Colonic mucosa (tissue), 4 donors: ENCODE measurements around the gene PSMD2. TPM values are rescaled to one million over a fixed set of nuclear protein-coding genes. Genes with fewer than 3 reads are reported as not detected.
"Not testable (repeated sequence)": the region's sequence is repeated elsewhere in the genome, so short reads cannot be mapped to it uniquely, and the experiment has no call there.

ENCODE experiments used
- DNase-seq: peaks from one replicate; pipeline ENCODE4 v3.0.0-alpha.2; 2020
- H3K27ac ChIP-seq: fragments of 200-600 bp; one replicate; pipeline ENCODE4 v1.8.0; 2021
- H3K27me3 ChIP-seq: fragments of 200-600 bp; one replicate; pipeline ENCODE4 v1.8.0; 2021
- H3K36me3 ChIP-seq: fragments of 200-600 bp; one replicate; pipeline ENCODE4 v1.8.0; 2021
- H3K4me1 ChIP-seq: fragments of 200-600 bp; one replicate; pipeline ENCODE4 v1.8.0; 2021; ENCODE audit warnings: mild to moderate bottlenecking
- H3K4me3 ChIP-seq: fragments of 200-600 bp; one replicate; pipeline ENCODE4 v1.8.0; 2021
- H3K9ac ChIP-seq, 2 donors: one replicate each; pipeline ENCODE4 v1.7.0; 2013; ENCODE audit warnings: control low read depth in 2 of 2, low read depth in 2 of 2, low read length in 2 of 2
- H3K9me3 ChIP-seq: fragments of 200-600 bp; one replicate; pipeline ENCODE4 v1.8.0; 2021
- CTCF ChIP-seq: fragments of 200-600 bp; IDR thresholded peaks from one replicate; pipeline ENCODE4 v1.8.0; 2022; ENCODE audit warnings: antibody characterized with exemption, mild to moderate bottlenecking
- intact Hi-C: fragments of 100-400 bp; cut with DNase I; formaldehyde crosslinking; loops from one replicate; pipeline ENCODE4 v1.14.1; 2022
- total RNA-seq, 2 donors: library from RNA; stranded (reverse); fragmentation: NEBNext Ultra II Directional in 1 of 2; extraction: Animal tissue kit (Norgen Biotek cat#: 25700) in 1 of 2; gene quantifications; one replicate each; pipeline ENCODE4 v1.2.1, GENCODE V29; 2021
- donor health status: healthy.
- donor health status: DM: no; HTN: no; CAD: no.
- donor health status: DM: no; HTN: no; CAD: no.

The PSMD2 gene
- total RNA-seq, 2 donors from 2014 or later = 166 to 298 TPM

GRCh38 chr3:184337981-184338380, 38.9 kb downstream of the PSMD2 start:
- Histone ChIP-seq H3K36me3 (peaks cover 7% of the 10 kb centered on the region), H3K9ac (peak overlapping the region; percentile 6 to 45), H3K4me3 (no peak overlapping the region)

GRCh38 chr3:184338511-184338945, 39.5 kb downstream of the PSMD2 start:
- H3K27ac ChIP-seq = peak overlapping the region; percentile 78
- H3K9me3 ChIP-seq = no peaks in the 10 kb centered on the region
- peak overlapping the region in 1 of 2 donors; percentile 45 for H3K9ac ChIP-seq
- H3K36me3 ChIP-seq = peaks cover 6% of the 10 kb centered on the region
- no peak for TF ChIP-seq CTCF
- no peaks in the 10 kb centered on the region for H3K4me1 ChIP-seq
- no peak overlapping the region for H3K4me3 ChIP-seq
- intact Hi-C loops = no loop called here
- no peak for DNase-seq
- no peaks in the 10 kb centered on the region for H3K27me3 ChIP-seq

More at GRCh38 chr3:184337981-184338380, 38.9 kb downstream of the PSMD2 start:
- no peak for DNase-seq
- intact Hi-C loops = no loop called here
- TF ChIP-seq CTCF = no peak
- Histone ChIP-seq H3K27ac (peak overlapping the region; percentile 78), H3K9me3 (no peaks in the 10 kb centered on the region), H3K4me1 (no peaks in the 10 kb centered on the region), H3K27me3 (no peaks in the 10 kb centered on the region)

GRCh38 chr3:184339001-184339400, 40.0 kb downstream of the PSMD2 start:
- no peak for DNase-seq
- H3K27ac ChIP-seq = peak overlapping the region; percentile 78
- intact Hi-C loops = no loop called here
- TF ChIP-seq CTCF = no peak
- H3K27me3 ChIP-seq = no peaks in the 10 kb centered on the region
- no peaks in the 10 kb centered on the region for H3K9me3 ChIP-seq
- H3K9ac ChIP-seq = no peak overlapping the region
- H3K36me3 ChIP-seq = peaks cover 6% of the 10 kb centered on the region
- H3K4me1 ChIP-seq = no peaks in the 10 kb centered on the region
- no peak overlapping the region for H3K4me3 ChIP-seq

GRCh38 chr3:184339451-184340135, 40.6 kb downstream of the PSMD2 start:
- DNase-seq, H3K36me3 ChIP-seq, intact Hi-C loops, H3K9ac ChIP-seq, H3K27ac ChIP-seq, H3K27me3 ChIP-seq, H3K4me3 ChIP-seq, H3K4me1 ChIP-seq, H3K9me3 ChIP-seq: not testable (repeated sequence)

- H3K9ac ChIP-seq = no peak overlapping the region
- intact Hi-C loops = no loop called here
- H3K4me1 ChIP-seq = peaks cover 5% of the 10 kb centered on the region
- H3K9me3 ChIP-seq = no peaks in the 10 kb centered on the region
- H3K4me3 ChIP-seq = no peak overlapping the region
- DNase-seq = no peak
- no peak overlapping the region for H3K27ac ChIP-seq
- no peaks in the 10 kb centered on the region for H3K36me3 ChIP-seq
- H3K27me3 ChIP-seq = no peaks in the 10 kb centered on the region
- TF ChIP-seq CTCF = no peak
These were observed 42.9 kb downstream of the PSMD2 start for GRCh38 chr3:184341925-184342324.

- H3K4me1 ChIP-seq = peaks cover 5% of the 10 kb centered on the region
- H3K4me3 ChIP-seq = no peak overlapping the region
- no peak for TF ChIP-seq CTCF
- H3K9me3 ChIP-seq = no peaks in the 10 kb centered on the region
- intact Hi-C loops = no loop called here
- DNase-seq = no peak
- no peaks in the 10 kb centered on the region for H3K27me3 ChIP-seq
- H3K9ac ChIP-seq = no peak overlapping the region
- no peaks in the 10 kb centered on the region for H3K36me3 ChIP-seq
- no peak overlapping the region for H3K27ac ChIP-seq
These were observed 44.3 kb downstream of the PSMD2 start for GRCh38 chr3:184343200-184343876.
